Measurements from ENCODE around the gene IKZF1. TPM values are rescaled to one million over a fixed set of nuclear protein-coding genes. Genes with fewer than 3 reads are reported as not detected.
A peak's percentile ranks its signal among the peaks of the same experiment; 100 is the strongest.

Gene IKZF1
- total and polyA plus RNA-seq, 5 experiments from 2014 or later, result 145 to 435 (median 257) TPM

- H3K9me3 Mint-ChIP-seq, result no peaks in the 10 kb centered on the region
These were observed 984 bp upstream of the IKZF1 start for GRCh38 chr7:50303335-50304128.

GRCh38 chr7:50304911-50305582 is 531 bp downstream of the IKZF1 start:
- peak in 8 of 10 donors; percentile 48 to 87 (median 74) for DNase-seq
- Mint-ChIP-seq H3K27me3 (no peaks in the 10 kb centered on the region), H3K36me3 (peaks cover 25 to 36% (median 30%) of the 10 kb centered on the region in 3 donors), H3K27ac (peak overlapping the region in 9 of 10 donors; percentile 91 to 100 (median 99)), H3K9me3 (no peaks in the 10 kb centered on the region), H3K4me3 (peak overlapping the region; percentile 88 to 100 (median 100)), H3K4me1 (peaks cover 28 to 65% (median 52%) of the 10 kb centered on the region in 4 donors)
- POLR2A ChIA-PET, result interaction anchor here (0.8 to 32.9 kb wide), 23 partner anchors 12 to 162 kb away, joined by 3 to 1553 read pairs (median 6); no protein-coding TSS in a partner anchor
- peak; percentile 56 to 68 for ATAC-seq

More at GRCh38 chr7:50303335-50304128, 984 bp upstream of the IKZF1 start:
- peak; percentile 27 to 29 for ATAC-seq
- Mint-ChIP-seq H3K4me3 (peak overlapping the region; percentile 81 to 93 (median 87)), H3K27me3 (no peaks in the 10 kb centered on the region), H3K36me3 (peaks cover 24 to 25% (median 25%) of the 10 kb centered on the region in 3 donors), H3K27ac (peak overlapping the region; percentile 89 to 96 (median 93)), H3K4me1 (peaks cover 29 to 65% (median 50%) of the 10 kb centered on the region in 4 donors)
- POLR2A ChIA-PET, result interaction anchor here (1.0 to 32.9 kb wide), 13 partner anchors 10 to 95 kb away, joined by 3 to 1553 read pairs (median 14); no protein-coding TSS in a partner anchor
- peak in 4 of 10 donors; percentile 30 to 69 (median 46) for DNase-seq

GRCh38 chr7:50305583-50306493 is 1.3 kb downstream of the IKZF1 start:
- Mint-ChIP-seq H3K4me1 (peaks cover 25 to 65% (median 52%) of the 10 kb centered on the region in 4 donors), H3K36me3 (peaks cover 25 to 41% (median 30%) of the 10 kb centered on the region in 3 donors)

GRCh38 chr7:50306494-50307367 is 2.2 kb downstream of the IKZF1 start:
- no peaks in the 10 kb centered on the region for H3K27me3 Mint-ChIP-seq
- H3K4me1 Mint-ChIP-seq, result peaks cover 25 to 62% (median 51%) of the 10 kb centered on the region in 4 donors
- peaks cover 25 to 41% (median 30%) of the 10 kb centered on the region in 3 donors for H3K36me3 Mint-ChIP-seq
- peak overlapping the region; percentile 88 to 100 (median 100) for H3K4me3 Mint-ChIP-seq
- ATAC-seq (no peak), DNase-seq (peak in 2 of 10 donors; percentile 23 to 70)
- H3K9me3 Mint-ChIP-seq, result no peaks in the 10 kb centered on the region
- POLR2A ChIA-PET, result interaction anchor here (1.0 to 32.9 kb wide), 10 partner anchors 10 to 98 kb away, joined by 3 to 1553 read pairs (median 132); no protein-coding TSS in a partner anchor
- peak overlapping the region in 9 of 10 donors; percentile 91 to 100 (median 99) for H3K27ac Mint-ChIP-seq

More at GRCh38 chr7:50305583-50306493, 1.3 kb downstream of the IKZF1 start:
- POLR2A ChIA-PET, result interaction anchor here (1.0 to 32.9 kb wide), 21 partner anchors 11 to 163 kb away, joined by 3 to 1553 read pairs (median 8); no protein-coding TSS in a partner anchor
- DNase-seq (peak in 1 of 10 donors; percentile 13), ATAC-seq (no peak)
- H3K4me3 Mint-ChIP-seq, result peak overlapping the region; percentile 88 to 100 (median 100)
- no peaks in the 10 kb centered on the region for H3K27me3 Mint-ChIP-seq
- peak overlapping the region in 9 of 10 donors; percentile 91 to 100 (median 99) for H3K27ac Mint-ChIP-seq
- H3K9me3 Mint-ChIP-seq, result no peaks in the 10 kb centered on the region

- Mint-ChIP-seq H3K9me3 (no peaks in the 10 kb centered on the region), H3K4me3 (peak overlapping the region; percentile 88 to 100 (median 100)), H3K27me3 (no peaks in the 10 kb centered on the region), H3K4me1 (peaks cover 23 to 62% (median 51%) of the 10 kb centered on the region in 4 donors), H3K27ac (peak overlapping the region in 9 of 10 donors; percentile 91 to 100 (median 99)), H3K36me3 (peaks cover 25 to 41% (median 34%) of the 10 kb centered on the region in 3 donors)
- DNase-seq (peak in 8 of 10 donors; percentile 63 to 88 (median 79)), ATAC-seq (peak; percentile 52 to 63)
- POLR2A ChIA-PET, result interaction anchor here (0.8 to 32.9 kb wide), 13 partner anchors 10 to 110 kb away, joined by 3 to 1553 read pairs (median 7); no protein-coding TSS in a partner anchor
These were observed 3.0 kb downstream of the IKZF1 start for GRCh38 chr7:50307368-50308032.

- Mint-ChIP-seq H3K36me3 (peaks cover 25 to 41% (median 37%) of the 10 kb centered on the region in 3 donors), H3K27me3 (no peaks in the 10 kb centered on the region), H3K4me3 (peak overlapping the region; percentile 88 to 100 (median 100)), H3K4me1 (peaks cover 23 to 62% (median 51%) of the 10 kb centered on the region in 4 donors), H3K27ac (peak overlapping the region in 9 of 10 donors; percentile 91 to 100 (median 99)), H3K9me3 (no peaks in the 10 kb centered on the region)
- POLR2A ChIA-PET, result interaction anchor here (0.8 to 32.9 kb wide), 11 partner anchors 9 to 160 kb away, joined by 3 to 1553 read pairs (median 7); no protein-coding TSS in a partner anchor
- DNase-seq, result peak in 1 of 10 donors; percentile 14
- no peak for ATAC-seq
These were observed 3.7 kb downstream of the IKZF1 start for GRCh38 chr7:50308203-50308531.

- POLR2A ChIA-PET, result interaction anchor here (0.9 to 32.9 kb wide), 11 partner anchors 8 to 160 kb away, joined by 3 to 1553 read pairs (median 8); no protein-coding TSS in a partner anchor
- ATAC-seq, result no peak
- peaks cover 0 to under 1% (median 0%) of the 10 kb centered on the region in 9 donors for H3K9me3 Mint-ChIP-seq
- peaks cover 27 to 66% (median 54%) of the 10 kb centered on the region in 4 donors for H3K4me1 Mint-ChIP-seq
- peak overlapping the region; percentile 88 to 100 (median 100) for H3K4me3 Mint-ChIP-seq
- H3K27me3 Mint-ChIP-seq, result no peaks in the 10 kb centered on the region
- DNase-seq, result peak in 1 of 10 donors; percentile 21
- H3K36me3 Mint-ChIP-seq, result peaks cover 25 to 44% (median 39%) of the 10 kb centered on the region in 3 donors
- H3K27ac Mint-ChIP-seq, result peak overlapping the region in 9 of 10 donors; percentile 91 to 100 (median 99)
These were observed 4.2 kb downstream of the IKZF1 start for GRCh38 chr7:50308532-50309385.

- Mint-ChIP-seq H3K36me3 (peaks cover 25 to 52% (median 45%) of the 10 kb centered on the region in 3 donors), H3K27ac (peak overlapping the region in 9 of 10 donors; percentile 91 to 100 (median 99)), H3K9me3 (peaks cover 0 to 1% (median 0%) of the 10 kb centered on the region in 9 donors), H3K4me3 (peak overlapping the region; percentile 88 to 100 (median 100)), H3K4me1 (peaks cover 31 to 76% (median 64%) of the 10 kb centered on the region in 4 donors), H3K27me3 (no peaks in the 10 kb centered on the region)
- DNase-seq, result no peak
- POLR2A ChIA-PET, result interaction anchor here (1.0 to 32.9 kb wide), 11 partner anchors 7 to 167 kb away, joined by 3 to 1553 read pairs (median 8); no protein-coding TSS in a partner anchor
- ATAC-seq, result no peak
These were observed 5.2 kb downstream of the IKZF1 start for GRCh38 chr7:50309721-50310120.

GRCh38 chr7:50310361-50310760 is 5.8 kb downstream of the IKZF1 start:
- H3K4me1 Mint-ChIP-seq, result peaks cover 34 to 82% (median 70%) of the 10 kb centered on the region in 4 donors
- H3K4me3 Mint-ChIP-seq, result peak overlapping the region; percentile 88 to 100 (median 100)
- POLR2A ChIA-PET, result interaction anchor here (1.0 to 32.9 kb wide), 9 partner anchors 7 to 168 kb away, joined by 4 to 1553 read pairs (median 256); no protein-coding TSS in a partner anchor
- peak overlapping the region in 9 of 10 donors; percentile 91 to 100 (median 99) for H3K27ac Mint-ChIP-seq
- peaks cover 0 to 1% (median 0%) of the 10 kb centered on the region in 9 donors for H3K9me3 Mint-ChIP-seq
- ATAC-seq (no peak), DNase-seq (peak in 1 of 10 donors; percentile 12)
- H3K36me3 Mint-ChIP-seq, result peaks cover 20 to 49% (median 44%) of the 10 kb centered on the region in 3 donors
- H3K27me3 Mint-ChIP-seq, result no peaks in the 10 kb centered on the region

Data from naive thymus-derived CD8-positive, alpha-beta T cell (primary cell).